22Rv1 (cell line): ENCODE results near the gene FAM210A.

ENCODE experiments used
- H3K27ac ChIP-seq: fragments of 450-650 bp; 2 replicates; pipeline ENCODE4 v1.5.1; 2017
- CTCF ChIP-seq: fragments of 450-650 bp; IDR thresholded peaks from 2 replicates; pipeline ENCODE4 v1.5.1; 2017; ENCODE audit warnings: mild to moderate bottlenecking
- ZFX ChIP-seq: fragments of 450-650 bp; IDR thresholded peaks from 2 replicates; pipeline ENCODE4 v1.6.1; 2017; ENCODE audit warnings: antibody characterized with exemption, borderline replicate concordance

The FAM210A gene

GRCh38 chr18:13746633-13747032 lies 20.3 kb upstream of the FAM210A start:
- H3K27ac ChIP-seq = no peak overlapping the region
- TF ChIP-seq CTCF (no peak), ZFX (no peak)

- H3K27ac ChIP-seq = no peak overlapping the region
- TF ChIP-seq CTCF = no peak
- TF ChIP-seq ZFX = no peak
Measured at GRCh38 chr18:13745696-13746095, 19.3 kb upstream of the FAM210A start.

- no peak overlapping the region for H3K27ac ChIP-seq
- TF ChIP-seq CTCF (no peak), ZFX (no peak)
Measured at GRCh38 chr18:13735681-13736080, 9.3 kb upstream of the FAM210A start.

GRCh38 chr18:13730481-13730880 lies 4.1 kb upstream of the FAM210A start:
- no peak overlapping the region for H3K27ac ChIP-seq
- TF ChIP-seq CTCF (no peak), ZFX (no peak)

- peak overlapping the region; percentile 73 for H3K27ac ChIP-seq
- TF ChIP-seq ZFX (no peak), CTCF (no peak)
Measured at GRCh38 chr18:13726972-13727331, 594 bp upstream of the FAM210A start.

- peak overlapping the region; percentile 73 for H3K27ac ChIP-seq
- TF ChIP-seq CTCF (no peak), ZFX (no peak)
Measured at GRCh38 chr18:13725566-13726231, 659 bp downstream of the FAM210A start.

- TF ChIP-seq ZFX (no peak), CTCF (no peak)
- no peak overlapping the region for H3K27ac ChIP-seq
Measured at GRCh38 chr18:13720847-13721246, 5.5 kb downstream of the FAM210A start.
